ENCODE measurements around the gene ST14.

GRCh38 chr11:130220311-130221035, 60.9 kb downstream of the ST14 start:
- TF ChIP-seq EZH2 (IDR thresholded peaks at IDR 0.05) (no peak), POLR2AphosphoS5 (IDR thresholded peaks at IDR 0.05; ENCODE audit: borderline replicate concordance, low read depth, low read length) (no peak)

All from SK-N-MC (cell line).